ENCODE measurements around the gene CES3.

Gene CES3

DNA sequence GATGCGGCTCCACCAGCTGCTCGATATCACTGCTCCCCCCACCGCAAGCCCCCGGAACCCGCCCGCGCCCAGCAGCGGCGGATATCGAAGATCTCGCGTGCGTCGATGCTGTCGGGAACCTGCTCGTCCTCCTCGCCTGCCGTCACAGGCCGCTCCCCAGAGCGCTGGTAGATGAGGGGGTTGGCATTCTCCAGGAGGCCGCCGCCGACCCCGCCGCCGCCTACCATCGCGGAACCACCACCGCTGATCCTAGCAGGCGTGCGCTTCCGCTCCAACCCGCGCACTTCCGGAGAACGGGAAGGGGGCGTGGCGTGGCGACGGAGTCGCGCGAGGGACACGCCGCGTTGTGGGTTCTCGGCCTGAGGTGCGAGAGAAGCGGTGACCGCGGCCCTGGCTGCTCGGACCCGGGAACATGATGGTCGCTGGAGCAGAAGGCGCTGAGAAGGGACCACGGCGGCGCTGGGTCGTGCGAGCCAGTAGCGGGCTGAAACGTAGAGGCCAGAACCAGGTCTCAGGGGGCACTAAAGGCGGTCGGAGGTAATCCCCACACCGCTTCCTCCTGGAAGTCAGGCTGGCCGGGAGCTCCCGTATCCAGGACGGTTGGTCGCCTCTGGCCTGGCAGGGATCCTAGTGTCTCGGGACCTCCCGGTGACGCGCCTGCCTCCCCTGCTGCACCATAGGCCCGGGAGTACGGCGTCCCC, 26.8 kb upstream of the CES3 start, which contains the start of gene CIAO2B (continued):
- TF ChIP-seq ZNF157 (tag by site-specific recombination; IDR thresholded peaks at IDR 0.05): no peak
- no peak for TF ChIP-seq ZSCAN16 (tag by site-specific recombination; IDR thresholded peaks at IDR 0.05)
- TF ChIP-seq, protein P1, sequence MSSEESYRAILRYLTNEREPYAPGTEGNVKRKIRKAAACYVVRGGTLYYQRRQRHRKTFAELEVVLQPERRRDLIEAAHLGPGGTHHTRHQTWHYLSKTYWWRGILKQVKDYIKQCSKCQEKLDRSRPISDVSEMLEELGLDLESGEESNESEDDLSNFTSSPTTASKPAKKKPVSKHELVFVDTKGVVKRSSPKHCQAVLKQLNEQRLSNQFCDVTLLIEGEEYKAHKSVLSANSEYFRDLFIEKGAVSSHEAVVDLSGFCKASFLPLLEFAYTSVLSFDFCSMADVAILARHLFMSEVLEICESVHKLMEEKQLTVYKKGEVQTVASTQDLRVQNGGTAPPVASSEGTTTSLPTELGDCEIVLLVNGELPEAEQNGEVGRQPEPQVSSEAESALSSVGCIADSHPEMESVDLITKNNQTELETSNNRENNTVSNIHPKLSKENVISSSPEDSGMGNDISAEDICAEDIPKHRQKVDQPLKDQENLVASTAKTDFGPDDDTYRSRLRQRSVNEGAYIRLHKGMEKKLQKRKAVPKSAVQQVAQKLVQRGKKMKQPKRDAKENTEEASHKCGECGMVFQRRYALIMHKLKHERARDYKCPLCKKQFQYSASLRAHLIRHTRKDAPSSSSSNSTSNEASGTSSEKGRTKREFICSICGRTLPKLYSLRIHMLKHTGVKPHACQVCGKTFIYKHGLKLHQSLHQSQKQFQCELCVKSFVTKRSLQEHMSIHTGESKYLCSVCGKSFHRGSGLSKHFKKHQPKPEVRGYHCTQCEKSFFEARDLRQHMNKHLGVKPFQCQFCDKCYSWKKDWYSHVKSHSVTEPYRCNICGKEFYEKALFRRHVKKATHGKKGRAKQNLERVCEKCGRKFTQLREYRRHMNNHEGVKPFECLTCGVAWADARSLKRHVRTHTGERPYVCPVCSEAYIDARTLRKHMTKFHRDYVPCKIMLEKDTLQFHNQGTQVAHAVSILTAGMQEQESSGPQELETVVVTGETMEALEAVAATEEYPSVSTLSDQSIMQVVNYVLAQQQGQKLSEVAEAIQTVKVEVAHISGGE (tag by site-specific recombination; conservative IDR thresholded peaks at IDR 0.05; ENCODE audit: low read depth): peak; percentile 94
- TF ChIP-seq ZNF132 (tag by site-specific recombination; IDR thresholded peaks at IDR 0.05; ENCODE audit: borderline replicate concordance): no peak
- TF ChIP-seq ZNF585B (tag by site-specific recombination; IDR thresholded peaks at IDR 0.05): no peak
- TF ChIP-seq, protein P2, sequence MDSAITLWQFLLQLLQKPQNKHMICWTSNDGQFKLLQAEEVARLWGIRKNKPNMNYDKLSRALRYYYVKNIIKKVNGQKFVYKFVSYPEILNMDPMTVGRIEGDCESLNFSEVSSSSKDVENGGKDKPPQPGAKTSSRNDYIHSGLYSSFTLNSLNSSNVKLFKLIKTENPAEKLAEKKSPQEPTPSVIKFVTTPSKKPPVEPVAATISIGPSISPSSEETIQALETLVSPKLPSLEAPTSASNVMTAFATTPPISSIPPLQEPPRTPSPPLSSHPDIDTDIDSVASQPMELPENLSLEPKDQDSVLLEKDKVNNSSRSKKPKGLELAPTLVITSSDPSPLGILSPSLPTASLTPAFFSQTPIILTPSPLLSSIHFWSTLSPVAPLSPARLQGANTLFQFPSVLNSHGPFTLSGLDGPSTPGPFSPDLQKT (IDR thresholded peaks at IDR 0.05; ENCODE audit: borderline replicate concordance, low read depth, low read length): peak; percentile 20; the same call in 1 of the 2 replicates
- TF ChIP-seq ZNF704 (tag by site-specific recombination; IDR thresholded peaks at IDR 0.05): no peak
- TF ChIP-seq KLF9 (tag by site-specific recombination; IDR thresholded peaks at IDR 0.05; ENCODE audit: low read depth): peak; percentile 99
- peak; percentile 68; the same call in 1 of the 2 replicates for TF ChIP-seq ZNF2 (tag by site-specific recombination; IDR thresholded peaks at IDR 0.05)
- TF ChIP-seq, protein P3, sequence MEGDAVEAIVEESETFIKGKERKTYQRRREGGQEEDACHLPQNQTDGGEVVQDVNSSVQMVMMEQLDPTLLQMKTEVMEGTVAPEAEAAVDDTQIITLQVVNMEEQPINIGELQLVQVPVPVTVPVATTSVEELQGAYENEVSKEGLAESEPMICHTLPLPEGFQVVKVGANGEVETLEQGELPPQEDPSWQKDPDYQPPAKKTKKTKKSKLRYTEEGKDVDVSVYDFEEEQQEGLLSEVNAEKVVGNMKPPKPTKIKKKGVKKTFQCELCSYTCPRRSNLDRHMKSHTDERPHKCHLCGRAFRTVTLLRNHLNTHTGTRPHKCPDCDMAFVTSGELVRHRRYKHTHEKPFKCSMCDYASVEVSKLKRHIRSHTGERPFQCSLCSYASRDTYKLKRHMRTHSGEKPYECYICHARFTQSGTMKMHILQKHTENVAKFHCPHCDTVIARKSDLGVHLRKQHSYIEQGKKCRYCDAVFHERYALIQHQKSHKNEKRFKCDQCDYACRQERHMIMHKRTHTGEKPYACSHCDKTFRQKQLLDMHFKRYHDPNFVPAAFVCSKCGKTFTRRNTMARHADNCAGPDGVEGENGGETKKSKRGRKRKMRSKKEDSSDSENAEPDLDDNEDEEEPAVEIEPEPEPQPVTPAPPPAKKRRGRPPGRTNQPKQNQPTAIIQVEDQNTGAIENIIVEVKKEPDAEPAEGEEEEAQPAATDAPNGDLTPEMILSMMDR (tag by site-specific recombination; IDR thresholded peaks at IDR 0.05): no peak
- TF ChIP-seq ZNF23 (tag by site-specific recombination; IDR thresholded peaks at IDR 0.05; ENCODE audit: borderline replicate concordance): no peak
- TF ChIP-seq ZNF404 (tag by site-specific recombination; IDR thresholded peaks at IDR 0.05): no peak
- no peak for TF ChIP-seq ZNF133 (tag by site-specific recombination; IDR thresholded peaks at IDR 0.05)
- no peak for TF ChIP-seq ZNF112 (tag by site-specific recombination; IDR thresholded peaks at IDR 0.05)
- TF ChIP-seq ZNF626 (tag by site-specific recombination; IDR thresholded peaks at IDR 0.05): no peak
- TF ChIP-seq ZBTB49 (tag by site-specific recombination; IDR thresholded peaks at IDR 0.05; ENCODE audit: low read depth): no peak
- TF ChIP-seq ZNF776 (tag by site-specific recombination; IDR thresholded peaks at IDR 0.05; ENCODE audit: borderline replicate concordance): no peak
- no peak for TF ChIP-seq ZNF664 (tag by site-specific recombination; IDR thresholded peaks at IDR 0.05)
- TF ChIP-seq ZNF248 (tag by site-specific recombination; IDR thresholded peaks at IDR 0.05): no peak
- TF ChIP-seq MEIS1 (CRISPR knock-in tag; IDR thresholded peaks at IDR 0.05; ENCODE audit: borderline replicate concordance): no peak
- peak; percentile 73 for TF ChIP-seq SP7 (tag by site-specific recombination; IDR thresholded peaks at IDR 0.05)
- TF ChIP-seq ZBTB1 (tag by site-specific recombination; IDR thresholded peaks at IDR 0.05): no peak
- TF ChIP-seq, protein P4, sequence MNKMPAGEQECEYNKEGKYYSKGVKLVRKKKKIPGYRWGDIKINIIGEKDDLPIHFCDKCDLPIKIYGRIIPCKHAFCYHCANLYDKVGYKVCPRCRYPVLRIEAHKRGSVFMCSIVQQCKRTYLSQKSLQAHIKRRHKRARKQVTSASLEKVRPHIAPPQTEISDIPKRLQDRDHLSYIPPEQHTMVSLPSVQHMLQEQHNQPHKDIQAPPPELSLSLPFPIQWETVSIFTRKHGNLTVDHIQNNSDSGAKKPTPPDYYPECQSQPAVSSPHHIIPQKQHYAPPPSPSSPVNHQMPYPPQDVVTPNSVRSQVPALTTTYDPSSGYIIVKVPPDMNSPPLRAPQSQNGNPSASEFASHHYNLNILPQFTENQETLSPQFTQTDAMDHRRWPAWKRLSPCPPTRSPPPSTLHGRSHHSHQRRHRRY (tag by site-specific recombination; IDR thresholded peaks at IDR 0.05): no peak
- peak; percentile 92 for TF ChIP-seq ZNF335 (tag by site-specific recombination; conservative IDR thresholded peaks at IDR 0.05)
- no peak for TF ChIP-seq ZNF623 (tag by site-specific recombination; IDR thresholded peaks at IDR 0.05)
- no peak for TF ChIP-seq ZNF175 (tag by site-specific recombination; IDR thresholded peaks at IDR 0.05)
- TF ChIP-seq, protein P5, sequence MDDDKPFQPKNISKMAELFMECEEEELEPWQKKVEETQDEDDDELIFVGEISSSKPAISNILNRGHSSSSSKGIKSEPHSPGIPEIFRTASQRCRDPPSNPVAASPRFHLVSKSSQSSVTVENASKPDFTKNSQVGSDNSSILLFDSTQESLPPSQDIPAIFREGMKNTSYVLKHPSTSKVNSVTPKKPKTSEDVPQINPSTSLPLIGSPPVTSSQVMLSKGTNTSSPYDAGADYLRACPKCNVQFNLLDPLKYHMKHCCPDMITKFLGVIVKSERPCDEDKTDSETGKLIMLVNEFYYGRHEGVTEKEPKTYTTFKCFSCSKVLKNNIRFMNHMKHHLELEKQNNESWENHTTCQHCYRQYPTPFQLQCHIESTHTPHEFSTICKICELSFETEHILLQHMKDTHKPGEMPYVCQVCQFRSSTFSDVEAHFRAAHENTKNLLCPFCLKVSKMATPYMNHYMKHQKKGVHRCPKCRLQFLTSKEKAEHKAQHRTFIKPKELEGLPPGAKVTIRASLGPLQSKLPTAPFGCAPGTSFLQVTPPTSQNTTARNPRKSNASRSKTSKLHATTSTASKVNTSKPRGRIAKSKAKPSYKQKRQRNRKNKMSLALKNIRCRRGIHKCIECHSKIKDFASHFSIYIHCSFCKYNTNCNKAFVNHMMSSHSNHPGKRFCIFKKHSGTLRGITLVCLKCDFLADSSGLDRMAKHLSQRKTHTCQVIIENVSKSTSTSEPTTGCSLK (tag by site-specific recombination; IDR thresholded peaks at IDR 0.05): no peak

Data from HEK293 (cell line).